Neuronal stem cell (in vitro differentiated cells): ENCODE data around the gene RNF166.
"Not testable (repeated sequence)": the region's sequence is repeated elsewhere in the genome, so short reads cannot be mapped to it uniquely, and the experiment has no call there.

Experiments
- DNase-seq: peaks from one replicate; pipeline ENCODE4 v3.0.0-alpha.2; 2013; ENCODE audit warnings: low spot score
- H2AFZ ChIP-seq: one replicate; pipeline ENCODE4 v1.6.1; 2013; ENCODE audit warnings: mild to moderate bottlenecking, low read length, inconsistent platforms
- H2AK5ac ChIP-seq: 2 replicates; pipeline ENCODE4 v1.6.1; 2013; ENCODE audit warnings: low read depth, mild to moderate bottlenecking, inconsistent platforms, low read length, moderate library complexity, mixed read lengths
- H2BK120ac ChIP-seq: 2 replicates; pipeline ENCODE4 v1.6.1; 2013; ENCODE audit warnings: low read depth, mild to moderate bottlenecking, inconsistent platforms, low read length, moderate library complexity, mixed read lengths
- H2BK12ac ChIP-seq: one replicate; pipeline ENCODE4 v1.6.1; 2013; ENCODE audit warnings: low read length, inconsistent platforms
- H2BK15ac ChIP-seq: 2 replicates; pipeline ENCODE4 v1.6.1; 2013; ENCODE audit warnings: mild to moderate bottlenecking, low read length, inconsistent platforms, mixed read lengths
- H2BK5ac ChIP-seq: one replicate; pipeline ENCODE4 v1.6.1; 2013; ENCODE audit warnings: inconsistent platforms, mild to moderate bottlenecking, low read length, moderate library complexity
- H3K14ac ChIP-seq: one replicate; pipeline ENCODE4 v1.6.1; 2013; ENCODE audit warnings: low read length, inconsistent platforms
- H3K18ac ChIP-seq: 2 replicates; pipeline ENCODE4 v1.6.1; 2013; ENCODE audit warnings: low read length, inconsistent platforms
- H3K23ac ChIP-seq: 2 replicates; pipeline ENCODE4 v1.6.1; 2013; ENCODE audit warnings: low read depth, mild to moderate bottlenecking, mixed read lengths, low read length, inconsistent platforms; ENCODE audit not compliant: poor library complexity
- H3K27ac ChIP-seq: replicated peaks from 3 replicates; pipeline ENCODE4 v1.5.1; 2013; ENCODE audit warnings: low read length, inconsistent platforms
- H3K27me3 ChIP-seq, 3 experiments: 2 replicates each; pipeline ENCODE4 v1.6.1; 2013; ENCODE audit warnings: low read length in 3 of 3, mild to moderate bottlenecking in 2 of 3, inconsistent platforms in 1 of 3, low read depth in 1 of 3, mixed read lengths in 1 of 3, moderate library complexity in 1 of 3; ENCODE audit not compliant: control insufficient read depth in 3 of 3, insufficient read depth in 3 of 3
- H3K36me3 ChIP-seq, 2 donors: replicated peaks in 1 of 2; 2 replicates each; pipeline ENCODE4 v1.6.1; 2013; ENCODE audit warnings: low read length in 2 of 2; ENCODE audit not compliant: control insufficient read depth in 2 of 2, insufficient read depth in 2 of 2
- H3K4ac ChIP-seq: 2 replicates; pipeline ENCODE4 v1.6.1; 2013; ENCODE audit warnings: inconsistent platforms, mild to moderate bottlenecking, low read length, moderate library complexity
- H3K4me1 ChIP-seq, 2 donors: 1 replicate in 1 of 2; 2 replicates in 1 of 2; pipeline ENCODE4 v1.6.1; 2013; ENCODE audit warnings: low read length in 2 of 2, low read depth in 1 of 2; ENCODE audit not compliant: control insufficient read depth in 2 of 2, insufficient read depth in 1 of 2
- H3K4me2 ChIP-seq: one replicate; pipeline ENCODE4 v1.6.1; 2013; ENCODE audit warnings: mild to moderate bottlenecking, low read length, inconsistent platforms; ENCODE audit not compliant: insufficient read depth, poor library complexity, severe bottlenecking
- H3K4me3 ChIP-seq, 2 donors: 2 replicates each; pipeline ENCODE4 v1.5.1; 2013; ENCODE audit warnings: low read length in 2 of 2, mild to moderate bottlenecking in 2 of 2, inconsistent platforms in 1 of 2, moderate library complexity in 1 of 2
- H3K79me1 ChIP-seq: one replicate; pipeline ENCODE4 v1.6.1; 2013; ENCODE audit warnings: low read depth, mild to moderate bottlenecking, inconsistent platforms, low read length, moderate library complexity
- H3K9ac ChIP-seq: one replicate; pipeline ENCODE4 v1.6.1; 2013; ENCODE audit warnings: mild to moderate bottlenecking, low read depth, low read length, inconsistent platforms; ENCODE audit not compliant: poor library complexity
- H3K9me3 ChIP-seq, 2 donors: replicated peaks in 1 of 2; 2 replicates each; pipeline versions ENCODE3 to v1.6.1; 2013; ENCODE audit warnings: low read length in 2 of 2, mild to moderate bottlenecking in 2 of 2, inconsistent platforms in 1 of 2, low read depth in 1 of 2, mixed read lengths in 1 of 2, moderate library complexity in 1 of 2; ENCODE audit not compliant: control insufficient read depth in 2 of 2, insufficient read depth in 1 of 2
- H4K8ac ChIP-seq: one replicate; pipeline ENCODE4 v1.6.1; 2013; ENCODE audit warnings: low read depth, mild to moderate bottlenecking, inconsistent platforms, low read length, moderate library complexity
- H4K91ac ChIP-seq: one replicate; pipeline ENCODE4 v1.6.1; 2013; ENCODE audit warnings: low read length, low read depth, mild to moderate bottlenecking, inconsistent platforms; ENCODE audit not compliant: poor library complexity
- WGBS, 2 donors: extraction: QIAGEN DNeasy Blood & Tissue Kit; methylation state at CpG; one replicate each; pipeline ENCODE4 v1.1.7; 2013; ENCODE audit warnings: missing lambda C conversion rate in 2 of 2, mixed read lengths in 1 of 2; ENCODE audit not compliant: insufficient read length in 2 of 2, insufficient replicate concordance in 1 of 2; ENCODE audit errors: extremely low coverage in 2 of 2; 5-methylcytosine and 5-hydroxymethylcytosine counted together

RNF166 gene

GRCh38 chr16:88672776-88673175, 33.4 kb downstream of the RNF166 start:
- Histone ChIP-seq H3K18ac (no peak overlapping the region), H4K91ac (no peak overlapping the region), H3K36me3 (no peaks in the 10 kb centered on the region), H3K23ac (no peak overlapping the region), H3K79me1 (peaks cover 3% of the 10 kb centered on the region), H2BK12ac (no peak overlapping the region), H3K9ac (no peak overlapping the region), H2BK5ac (no peak overlapping the region), H2BK15ac (no peak overlapping the region), H2AK5ac (no peak overlapping the region), H3K14ac (no peak overlapping the region), H3K4me3 (no peak overlapping the region), H3K27me3 (no peaks in the 10 kb centered on the region), H2AFZ (no peak overlapping the region), H2BK120ac (no peak overlapping the region), H3K4me1 (peaks cover 0 to 2% of the 10 kb centered on the region in 2 donors), H3K27ac (no peak overlapping the region), H3K4ac (no peak overlapping the region), H3K9me3 (no peaks in the 10 kb centered on the region), H4K8ac (no peak overlapping the region), H3K4me2 (no peak overlapping the region)
- no peak for DNase-seq
- WGBS, 2 donors = no CpG with 5 or more reads among the region's 11 CpGs

GRCh38 chr16:88671806-88672205, 34.4 kb downstream of the RNF166 start:
- DNase-seq = no peak
- Histone ChIP-seq H2BK15ac (peak overlapping the region; percentile 81), H2BK12ac (no peak overlapping the region), H2BK120ac (no peak overlapping the region), H2BK5ac (peak overlapping the region; percentile 66), H3K27me3 (no peaks in the 10 kb centered on the region), H2AK5ac (peak overlapping the region; percentile 93), H3K4ac (no peak overlapping the region), H3K27ac (no peak overlapping the region), H3K4me1 (peaks cover 2 to 3% of the 10 kb centered on the region in 2 donors), H3K14ac (no peak overlapping the region), H4K8ac (peak overlapping the region; percentile 92), H3K79me1 (peaks cover 3% of the 10 kb centered on the region), H3K23ac (peak overlapping the region; percentile 73), H3K4me2 (no peak overlapping the region), H2AFZ (no peak overlapping the region), H3K4me3 (no peak overlapping the region), H4K91ac (no peak overlapping the region), H3K36me3 (peaks cover 0 to 3% of the 10 kb centered on the region in 2 donors), H3K9me3 (no peaks in the 10 kb centered on the region), H3K18ac (peak overlapping the region; percentile 57), H3K9ac (peak overlapping the region; percentile 67)
- no CpG with 5 or more reads among the region's 23 CpGs for WGBS, 2 donors

- H2BK15ac ChIP-seq = no peak overlapping the region
- H3K4ac ChIP-seq = no peak overlapping the region
- H3K36me3 ChIP-seq = peaks cover 2 to 15% of the 10 kb centered on the region in 2 donors
- H3K4me1 ChIP-seq = peaks cover 2 to 3% of the 10 kb centered on the region in 2 donors
- WGBS, 2 donors = no CpG with 5 or more reads among the region's 10 CpGs
- H2AK5ac ChIP-seq = no peak overlapping the region
- no peak overlapping the region for H3K27ac ChIP-seq
- H2BK5ac ChIP-seq = no peak overlapping the region
- H2AFZ ChIP-seq = no peak overlapping the region
- no peak for DNase-seq
- H3K4me3 ChIP-seq = no peak overlapping the region
- no peak overlapping the region for H3K23ac ChIP-seq
- no peak overlapping the region for H3K4me2 ChIP-seq
- no peak overlapping the region for H4K91ac ChIP-seq
- H2BK120ac ChIP-seq = no peak overlapping the region
- no peak overlapping the region for H3K14ac ChIP-seq
- no peak overlapping the region for H3K9ac ChIP-seq
- H4K8ac ChIP-seq = no peak overlapping the region
- H3K9me3 ChIP-seq = no peaks in the 10 kb centered on the region
- peaks cover 3% of the 10 kb centered on the region for H3K79me1 ChIP-seq
- no peak overlapping the region for H2BK12ac ChIP-seq
- no peak overlapping the region for H3K18ac ChIP-seq
- H3K27me3 ChIP-seq = no peaks in the 10 kb centered on the region
These were observed 36.2 kb downstream of the RNF166 start for GRCh38 chr16:88669980-88670379.

- H2AK5ac ChIP-seq, H3K79me1 ChIP-seq, H3K27me3 ChIP-seq, H3K18ac ChIP-seq, H3K9ac ChIP-seq, H3K23ac ChIP-seq, H3K4me3 ChIP-seq, H2BK120ac ChIP-seq, H2BK12ac ChIP-seq, H3K4me2 ChIP-seq, DNase-seq, H4K8ac ChIP-seq, H3K9me3 ChIP-seq, H2BK15ac ChIP-seq, H3K4ac ChIP-seq, H3K14ac ChIP-seq, H3K4me1 ChIP-seq, H2BK5ac ChIP-seq, H4K91ac ChIP-seq, H2AFZ ChIP-seq, H3K27ac ChIP-seq: not testable (repeated sequence)
- peaks cover 2 to 19% of the 10 kb centered on the region in 2 donors for H3K36me3 ChIP-seq
- no CpG with 5 or more reads among the region's 8 CpGs for WGBS, 2 donors
These were observed 36.7 kb downstream of the RNF166 start for GRCh38 chr16:88669493-88669892.
